Measurements from ENCODE around the gene GRM8.
"Not testable (repeated sequence)": the region's sequence is repeated elsewhere in the genome, so short reads cannot be mapped to it uniquely, and the experiment has no call there.

The GRM8 gene

GRCh38 chr7:126931581-126931980, 321.2 kb downstream of the GRM8 start:
- DNase-seq (ENCODE audit: low read depth in 4 of 4, low spot score in 1 of 4): no peak

DNA sequence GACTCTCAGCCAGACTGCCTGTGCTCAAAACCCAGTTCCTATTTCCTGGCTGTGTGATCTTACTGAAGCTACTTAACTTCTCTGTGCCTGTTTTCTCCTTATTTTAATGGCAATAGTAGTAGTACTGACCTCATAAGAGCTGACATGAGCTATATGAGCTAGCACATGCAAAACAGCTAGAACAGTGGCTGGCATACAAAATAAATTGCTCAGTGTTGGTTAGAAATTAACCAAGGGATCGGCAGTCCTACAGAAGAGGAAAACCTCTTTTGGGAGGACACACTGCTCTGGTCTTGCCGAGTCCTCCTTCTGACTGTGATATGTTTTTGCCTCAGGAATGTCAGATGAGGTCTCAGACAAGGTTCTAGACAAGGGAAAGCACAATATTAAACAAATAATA, 322.6 kb downstream of the GRM8 start:
- no peak for DNase-seq (ENCODE audit: low read depth in 4 of 4, low spot score in 1 of 4)

DNA sequence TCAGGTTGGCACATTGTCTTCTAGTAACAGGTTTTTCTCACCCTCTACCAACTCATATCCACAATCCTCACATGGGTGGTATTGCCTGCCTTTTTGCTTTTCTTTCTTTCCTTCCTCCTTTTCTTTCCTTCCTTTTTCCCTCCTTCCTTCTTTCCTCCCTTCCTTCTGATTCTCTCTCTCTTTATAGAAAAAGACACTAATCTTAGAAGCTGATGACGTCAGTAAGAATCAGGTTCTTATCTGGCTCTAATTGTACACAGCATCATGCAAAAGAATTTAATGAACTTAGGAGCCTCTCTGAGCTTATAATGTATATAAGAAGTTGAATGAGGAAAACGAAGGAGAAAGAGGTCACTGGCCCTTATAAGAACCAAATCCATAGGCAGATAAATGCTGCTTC, 328.3 kb downstream of the GRM8 start:
- no peak for DNase-seq (ENCODE audit: low read depth in 4 of 4, low spot score in 1 of 4)

DNA sequence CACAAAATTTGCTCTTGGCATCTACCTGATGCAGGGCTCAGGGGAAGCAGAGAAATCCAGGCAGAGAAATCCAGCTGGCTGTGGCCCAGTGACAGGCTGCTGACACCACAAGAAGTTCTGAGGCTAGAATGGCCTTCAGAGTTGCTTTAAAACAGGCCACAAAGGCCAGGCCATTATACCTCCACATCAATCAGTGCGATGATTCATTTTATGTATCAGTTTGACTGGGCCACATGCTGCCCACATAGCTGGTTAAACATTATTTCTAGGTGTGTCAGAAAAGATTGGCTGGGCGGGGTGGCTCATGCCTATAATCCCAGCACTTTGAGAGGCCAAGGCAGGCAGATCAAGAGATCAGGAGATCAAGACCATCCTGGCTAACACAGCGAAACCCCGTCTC, 341.1 kb downstream of the GRM8 start:
- DNase-seq (ENCODE audit: low read depth in 4 of 4, low spot score in 1 of 4): not testable (repeated sequence)

DNA sequence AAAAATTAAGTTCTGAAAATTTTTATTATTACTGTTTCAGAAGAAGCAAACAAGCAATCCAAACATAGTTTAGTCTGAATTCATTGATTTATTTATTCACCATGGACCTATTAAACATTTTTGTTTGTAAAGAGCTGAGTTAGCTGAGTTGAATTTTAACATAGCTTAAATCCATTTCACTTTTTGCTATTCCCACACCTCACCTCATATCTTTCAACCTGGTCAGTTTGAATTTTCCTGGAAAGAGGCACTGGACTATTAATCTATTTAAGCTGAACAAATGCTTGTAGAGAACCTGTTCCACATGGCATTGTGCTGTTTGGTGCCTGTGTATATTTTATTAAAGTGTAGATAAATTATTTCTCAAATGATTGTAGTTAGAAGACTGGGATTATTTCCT, 344.2 kb downstream of the GRM8 start:
- DNase-seq (ENCODE audit: low read depth in 4 of 4, low spot score in 1 of 4): not testable (repeated sequence)

GRCh38 chr7:126907657-126908056, 345.1 kb downstream of the GRM8 start:
- not testable (repeated sequence) for DNase-seq (ENCODE audit: low read depth in 4 of 4, low spot score in 1 of 4)

DNA sequence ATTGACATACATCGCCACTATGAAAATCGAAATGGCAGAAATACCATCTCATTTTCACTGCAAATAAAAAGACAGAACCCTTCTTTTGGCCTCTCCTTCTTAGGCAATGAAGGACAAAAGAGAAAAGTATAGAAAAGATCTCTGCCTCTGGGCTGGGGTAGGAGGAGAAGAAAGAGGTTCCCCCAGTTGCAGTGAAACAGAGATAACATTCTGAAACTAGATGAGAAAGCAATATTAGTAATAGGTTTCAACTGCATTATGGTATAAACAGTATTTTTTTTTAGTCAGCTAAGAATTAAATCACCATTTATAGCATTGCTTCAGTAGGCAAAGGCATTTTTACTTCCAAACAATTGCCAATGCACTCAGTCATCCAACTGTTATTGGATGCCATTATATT, 347.5 kb downstream of the GRM8 start:
- not testable (repeated sequence) for DNase-seq (ENCODE audit: low read depth in 4 of 4, low spot score in 1 of 4)

GRCh38 chr7:126901041-126901765, 351.5 kb downstream of the GRM8 start:
- not testable (repeated sequence) for DNase-seq (ENCODE audit: low read depth in 4 of 4, low spot score in 1 of 4)

DNA sequence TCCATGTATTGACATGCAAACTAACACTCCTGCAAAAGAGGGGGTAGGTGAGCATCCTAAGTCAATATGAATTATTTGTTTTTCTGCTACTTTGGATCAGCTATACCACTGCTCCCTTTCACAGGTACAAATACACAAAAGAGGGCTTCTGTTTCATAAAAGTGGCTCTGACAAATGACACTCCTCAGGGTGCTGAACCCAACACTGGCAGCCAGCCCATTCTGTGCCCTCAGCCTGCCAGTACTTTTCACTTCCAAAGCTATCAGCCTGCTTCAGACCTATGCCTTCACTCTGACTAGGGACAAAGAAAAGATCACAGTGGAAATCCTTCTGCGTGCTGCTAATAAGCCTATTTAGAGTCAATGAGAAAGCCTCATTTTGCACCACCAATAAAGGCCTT, 364.8 kb downstream of the GRM8 start:
- not testable (repeated sequence) for DNase-seq (ENCODE audit: low read depth in 4 of 4, low spot score in 1 of 4)

GRCh38 chr7:126887560-126887959, 365.2 kb downstream of the GRM8 start:
- DNase-seq (ENCODE audit: low read depth in 4 of 4, low spot score in 1 of 4): not testable (repeated sequence)

- not testable (repeated sequence) for DNase-seq (ENCODE audit: low read depth in 4 of 4, low spot score in 1 of 4)
Observed at GRCh38 chr7:126882730-126883129, 370.0 kb downstream of the GRM8 start.

DNA sequence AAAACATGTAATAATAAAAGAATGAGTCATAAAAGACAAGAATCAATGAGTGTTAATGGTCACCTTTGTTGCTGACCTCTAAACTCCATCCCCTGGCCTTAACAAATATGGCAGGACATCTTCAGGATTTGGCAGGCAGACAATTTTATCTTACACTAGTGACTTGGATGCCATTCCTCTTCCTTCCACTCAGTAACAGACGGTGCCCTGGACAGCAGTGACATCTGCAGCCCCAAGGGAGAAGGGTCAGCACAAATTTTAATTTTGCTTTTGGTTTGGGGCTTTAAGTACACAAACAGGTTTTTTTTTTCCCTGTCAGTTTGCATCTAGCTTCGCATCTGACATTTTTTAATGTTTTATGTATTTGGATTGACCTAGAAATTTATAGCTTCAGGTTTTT, 370.8 kb downstream of the GRM8 start:
- not testable (repeated sequence) for DNase-seq (ENCODE audit: low read depth in 4 of 4, low spot score in 1 of 4)

GRCh38 chr7:126881315-126881714, 371.4 kb downstream of the GRM8 start:
- no peak for DNase-seq (ENCODE audit: low read depth in 4 of 4, low spot score in 1 of 4)

DNA sequence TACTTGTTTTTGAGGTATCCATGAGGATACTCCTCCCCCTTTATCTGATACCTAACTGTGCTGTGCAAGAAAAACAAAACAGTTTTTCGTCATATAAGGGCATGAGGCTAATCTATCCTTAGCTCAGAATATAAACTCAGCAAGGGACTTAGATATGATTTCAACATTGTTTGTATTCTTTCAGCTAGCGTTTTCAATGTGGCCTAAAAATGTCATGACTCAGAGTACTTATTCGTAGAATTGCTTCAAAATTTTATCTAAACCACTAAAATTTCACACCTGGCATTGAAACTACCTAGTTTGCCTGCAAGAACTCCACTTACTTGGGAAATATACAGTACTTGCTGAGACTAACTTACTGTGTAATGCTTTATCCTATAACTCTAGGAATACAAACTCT, 376.2 kb downstream of the GRM8 start:
- not testable (repeated sequence) for DNase-seq (ENCODE audit: low read depth in 4 of 4, low spot score in 1 of 4)

DNA sequence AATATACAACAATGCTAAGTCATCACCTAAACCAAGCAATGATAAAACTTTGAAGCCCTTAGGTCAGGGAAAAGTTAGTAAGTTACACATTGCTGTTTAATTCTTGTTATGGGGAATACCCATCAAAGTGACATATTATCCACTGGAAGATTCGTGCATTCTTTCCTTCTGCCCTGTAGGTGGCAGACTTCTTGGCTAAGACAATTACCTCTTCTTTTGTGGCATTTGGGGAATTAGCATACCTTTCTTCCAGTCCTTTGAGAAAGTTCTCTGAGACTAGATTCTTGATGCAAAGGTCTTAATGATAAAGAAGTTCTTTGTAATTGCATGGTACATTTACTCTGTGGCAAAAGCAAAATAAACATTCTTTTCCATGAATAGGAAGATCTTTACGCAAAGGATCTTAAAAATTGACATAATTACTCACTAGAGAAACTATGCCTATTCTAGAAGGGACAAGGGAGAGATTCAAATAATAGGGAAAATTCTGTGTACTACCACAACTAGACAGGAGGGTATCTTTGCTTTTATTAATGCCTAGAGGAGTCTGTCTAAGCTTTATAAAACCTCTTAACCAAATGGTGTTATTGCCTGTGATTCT, 395.9 kb downstream of the GRM8 start:
- DNase-seq (ENCODE audit: low read depth in 4 of 4, low spot score in 1 of 4): no peak

- DNase-seq (ENCODE audit: low read depth in 4 of 4, low spot score in 1 of 4): no peak
Observed at GRCh38 chr7:126845331-126845730, 407.4 kb downstream of the GRM8 start.

DNA sequence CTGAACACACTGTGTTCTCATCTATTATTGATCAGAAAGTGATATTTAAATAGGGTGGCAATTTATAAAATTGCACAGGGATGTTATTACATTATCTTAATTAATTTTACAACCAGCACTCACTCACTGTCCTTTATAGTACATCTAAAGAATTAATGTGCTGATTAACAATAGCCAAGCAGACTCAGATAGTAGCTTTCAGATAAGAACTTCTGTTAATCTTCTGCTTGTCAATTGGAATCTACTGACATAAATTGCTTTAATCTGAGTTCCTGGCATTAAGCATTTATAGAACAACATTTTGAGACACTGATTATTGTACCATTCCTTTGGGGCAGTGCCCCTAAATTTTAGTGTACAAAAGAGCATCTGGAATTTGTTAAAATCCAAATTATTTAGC, 408.9 kb downstream of the GRM8 start:
- DNase-seq (ENCODE audit: low read depth in 4 of 4, low spot score in 1 of 4): no peak

DNA sequence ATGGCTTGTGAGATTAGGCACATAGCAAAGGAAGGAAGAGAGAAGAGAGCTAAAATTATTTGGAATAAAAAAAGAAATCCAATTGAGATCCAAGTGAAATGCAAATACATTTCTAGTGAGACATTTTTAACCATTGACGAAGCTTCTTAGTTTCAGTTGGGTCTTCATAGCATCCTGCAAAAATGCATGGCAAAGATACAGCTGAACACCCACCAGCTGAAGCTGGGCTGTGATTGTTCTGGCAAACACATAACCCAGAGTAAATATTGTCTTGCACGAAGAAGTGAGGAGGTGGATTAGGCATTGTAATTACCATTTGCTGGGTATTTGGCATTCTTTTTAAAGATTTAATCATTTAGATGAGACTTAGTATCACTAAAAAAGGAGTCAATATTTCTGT, 409.4 kb downstream of the GRM8 start:
- DNase-seq (ENCODE audit: low read depth in 4 of 4, low spot score in 1 of 4): no peak

- DNase-seq (ENCODE audit: low read depth in 4 of 4, low spot score in 1 of 4): no peak
Observed at GRCh38 chr7:126842451-126842850, 410.3 kb downstream of the GRM8 start.

DNA sequence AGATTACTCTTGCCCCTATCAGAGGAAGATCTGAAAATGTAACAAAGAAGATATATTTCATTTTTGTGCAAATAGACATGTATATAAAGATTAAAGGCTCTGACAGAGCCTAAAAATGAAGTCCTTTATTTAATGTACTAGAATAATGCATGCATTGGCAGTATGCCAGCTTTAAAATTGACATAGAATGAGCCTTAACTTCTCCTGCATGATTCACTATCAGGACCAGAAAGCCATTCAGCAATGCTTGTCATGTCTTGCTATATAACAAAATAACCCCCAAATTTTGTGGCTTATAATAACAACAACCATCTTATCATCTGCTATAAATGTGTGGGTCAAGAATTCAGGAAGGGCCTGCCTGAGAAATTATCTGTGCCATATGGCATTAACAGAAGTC, 411.9 kb downstream of the GRM8 start:
- no peak for DNase-seq (ENCODE audit: low read depth in 4 of 4, low spot score in 1 of 4)

GRCh38 chr7:126839624-126840023, 413.1 kb downstream of the GRM8 start:
- no peak for DNase-seq (ENCODE audit: low read depth in 4 of 4, low spot score in 1 of 4)

DNA sequence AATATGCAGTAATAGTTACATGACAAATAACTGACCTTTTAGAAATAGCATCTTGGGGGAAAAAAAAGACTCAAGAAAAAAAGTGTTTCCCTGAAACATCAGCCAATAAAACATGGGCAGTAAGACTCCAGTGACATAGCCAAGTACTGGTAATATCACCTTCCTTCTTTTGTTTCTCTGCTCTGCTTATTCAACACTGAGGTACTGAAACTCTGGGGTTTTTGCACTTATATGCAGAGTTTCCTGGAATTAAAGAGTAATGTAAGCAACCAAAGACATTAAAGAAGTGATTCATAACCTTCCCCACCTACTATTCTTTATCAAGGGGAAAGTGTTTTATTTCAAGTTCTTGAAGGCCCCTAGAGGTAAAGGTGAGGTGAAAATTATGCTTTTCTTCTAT, 414.5 kb downstream of the GRM8 start:
- no peak for DNase-seq (ENCODE audit: low read depth in 4 of 4, low spot score in 1 of 4)

- DNase-seq (ENCODE audit: low read depth in 4 of 4, low spot score in 1 of 4): not testable (repeated sequence)
Observed at GRCh38 chr7:126831241-126831640, 421.5 kb downstream of the GRM8 start.
